Measurements from ENCODE around the gene RAD1.

The RAD1 gene

GRCh38 chr5:34915856-34916192 is 520 bp upstream of the RAD1 start:
- peak; percentile 11 to 19 for DNase-seq

- peak; percentile 7 to 10 for DNase-seq
Measured at GRCh38 chr5:34914671-34915138, 599 bp downstream of the RAD1 start.

- no peak for DNase-seq
Measured at GRCh38 chr5:34913072-34913471, 2.2 kb downstream of the RAD1 start.

- DNase-seq: no peak
Measured at GRCh38 chr5:34905564-34905963, 9.7 kb downstream of the RAD1 start.

- no peak for DNase-seq
Measured at GRCh38 chr5:34903260-34903659, 12.0 kb downstream of the RAD1 start.

GRCh38 chr5:34900652-34901051 is 14.7 kb downstream of the RAD1 start:
- no peak for DNase-seq

- no peak for DNase-seq
Measured at GRCh38 chr5:34899066-34899465, 16.2 kb downstream of the RAD1 start.

GRCh38 chr5:34898258-34898895 is 16.9 kb downstream of the RAD1 start:
- peak; percentile 45 to 50 for DNase-seq

- no peak for DNase-seq
Measured at GRCh38 chr5:34897646-34898045, 17.7 kb downstream of the RAD1 start.

GRCh38 chr5:34895641-34896419 is 19.5 kb downstream of the RAD1 start:
- DNase-seq: no peak

GRCh38 chr5:34894716-34895115 is 20.6 kb downstream of the RAD1 start:
- DNase-seq: no peak

GRCh38 chr5:34892414-34892813 is 22.9 kb downstream of the RAD1 start:
- no peak for DNase-seq

- no peak for DNase-seq
Measured at GRCh38 chr5:34891981-34892380, 23.3 kb downstream of the RAD1 start.

- DNase-seq: no peak
Measured at GRCh38 chr5:34889394-34889793, 25.9 kb downstream of the RAD1 start.

GRCh38 chr5:34886392-34887119 is 28.7 kb downstream of the RAD1 start:
- no peak for DNase-seq

GRCh38 chr5:34881246-34881645 is 34.1 kb downstream of the RAD1 start:
- no peak for DNase-seq

- DNase-seq: no peak
Measured at GRCh38 chr5:34876275-34876674, 39.0 kb downstream of the RAD1 start.

- DNase-seq: no peak
Measured at GRCh38 chr5:34870382-34870781, 44.9 kb downstream of the RAD1 start.

GRCh38 chr5:34869256-34869655 is 46.0 kb downstream of the RAD1 start:
- DNase-seq: no peak

GRCh38 chr5:34868791-34869190 is 46.5 kb downstream of the RAD1 start:
- DNase-seq: no peak

GRCh38 chr5:34867660-34868059 is 47.6 kb downstream of the RAD1 start:
- DNase-seq: no peak

- DNase-seq: no peak
Measured at GRCh38 chr5:34866989-34867471, 48.3 kb downstream of the RAD1 start.

- no peak for DNase-seq
Measured at GRCh38 chr5:34865091-34865490, 50.2 kb downstream of the RAD1 start.

GRCh38 chr5:34863946-34864345 is 51.4 kb downstream of the RAD1 start:
- DNase-seq: no peak
